ENCODE data around the gene TMED3. TPM values are rescaled to one million over a fixed set of nuclear protein-coding genes. Genes with fewer than 3 reads are reported as not detected.
"Not testable (repeated sequence)": the region's sequence is repeated elsewhere in the genome, so short reads cannot be mapped to it uniquely, and the experiment has no call there.

The TMED3 gene
- total RNA-seq, 2 donors from 2014 or later: 32.4 to 37.1 TPM

DNA sequence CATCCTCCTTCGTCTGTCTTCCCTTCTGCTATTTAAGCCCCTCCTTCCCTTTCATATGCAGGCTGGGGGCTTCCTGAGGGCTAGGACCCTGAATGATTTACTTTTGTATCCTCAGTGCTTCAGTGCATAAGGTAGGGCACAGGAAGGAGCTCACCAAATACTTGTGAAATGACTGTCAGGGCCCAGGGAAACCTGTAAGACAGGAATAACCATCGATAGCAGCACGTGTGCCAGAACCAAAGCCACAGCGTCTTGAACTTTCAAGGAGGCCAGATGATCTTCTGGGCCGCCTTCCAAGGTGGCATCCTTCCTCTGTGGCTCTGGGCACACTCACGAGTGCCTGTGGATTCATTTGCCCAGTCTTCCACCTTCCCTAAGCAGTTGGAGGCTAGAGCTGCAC, 3.9 kb downstream of the TMED3 start:
- ATAC-seq (no peak), DNase-seq (no peak)
- intact Hi-C loops (cut with DNase I): no loop called here

DNA sequence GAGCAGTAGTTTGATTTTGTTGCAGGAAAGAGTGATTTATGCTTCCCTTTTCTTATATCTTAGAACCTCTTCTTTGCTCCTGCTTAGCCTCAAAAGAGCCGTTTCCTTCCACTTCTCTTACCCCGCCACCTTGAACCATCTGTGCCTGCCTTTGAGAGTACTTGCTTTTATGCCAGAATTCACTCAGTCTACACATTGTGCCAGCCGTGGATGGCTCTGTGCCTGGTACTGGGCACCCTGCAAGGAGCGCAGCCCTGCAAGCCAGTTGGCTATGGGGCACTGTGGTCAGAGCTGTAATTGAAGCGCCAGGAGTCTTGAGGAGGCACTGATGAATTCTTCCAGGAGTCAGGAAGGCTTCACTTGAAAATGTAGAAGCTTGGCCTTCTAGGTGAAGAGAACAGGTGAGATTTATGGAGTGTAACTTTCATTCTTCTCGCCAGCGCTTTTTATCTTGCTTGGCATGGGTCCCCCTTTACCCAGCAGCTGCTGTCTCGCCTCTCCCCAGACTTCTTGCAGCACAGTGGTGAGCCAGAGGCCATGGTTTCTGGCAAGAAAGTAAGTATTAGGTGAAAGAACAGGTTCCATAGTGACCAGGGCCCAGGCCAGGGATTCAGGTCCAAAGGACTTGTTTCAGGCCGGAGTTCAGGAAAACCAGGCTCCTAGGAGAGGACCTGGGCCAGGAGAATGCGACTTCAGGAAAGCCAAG, 4.9 kb downstream of the TMED3 start:
- intact Hi-C loops (cut with DNase I): no loop called here
- no peak for DNase-seq
- peak in 1 of 2 donors; percentile 31 for ATAC-seq

DNA sequence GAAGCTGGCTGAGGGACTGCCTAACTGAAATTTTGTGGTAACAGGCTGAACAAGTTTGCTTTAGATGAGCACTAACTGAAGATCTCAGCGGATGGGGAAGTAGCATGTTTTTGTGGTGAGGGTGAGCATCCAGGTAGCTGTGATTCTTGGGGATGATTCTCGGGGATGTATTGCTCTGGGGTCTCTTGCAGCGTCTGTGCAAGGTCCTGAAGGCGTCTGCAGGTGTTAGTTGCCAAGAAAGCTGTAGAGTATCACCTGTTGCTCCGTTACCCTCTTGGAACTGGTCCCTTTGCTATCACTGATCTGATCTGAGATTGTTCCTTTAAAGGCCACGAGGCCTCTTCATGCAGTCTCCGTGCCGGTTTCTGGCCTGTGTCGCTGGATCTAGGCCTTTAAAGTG, 6.0 kb downstream of the TMED3 start:
- intact Hi-C loops (cut with DNase I): no loop called here
- ATAC-seq: no peak

DNA sequence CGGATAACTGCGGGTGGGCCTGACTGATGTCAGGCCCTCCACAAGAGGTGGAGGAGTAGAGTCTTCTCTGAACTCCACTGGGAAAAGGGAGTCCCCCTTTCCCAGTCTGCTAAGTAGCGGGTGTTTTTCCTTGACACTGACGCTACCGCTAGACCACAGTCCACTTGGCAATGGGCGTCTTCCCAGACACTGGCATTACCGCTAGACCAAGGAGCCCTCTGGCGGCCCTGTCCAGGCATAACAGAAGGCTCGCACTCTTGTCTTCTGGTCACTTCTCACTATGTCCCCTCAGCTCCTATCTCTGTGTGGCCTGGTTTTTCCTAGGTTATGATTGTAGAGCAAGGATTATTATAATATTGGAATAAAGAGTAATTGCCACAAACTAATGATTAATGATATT, 9.1 kb downstream of the TMED3 start:
- DNase-seq; ATAC-seq; intact Hi-C loops (cut with DNase I): not testable (repeated sequence)

More for the DNA sequence above, 6.0 kb downstream of the TMED3 start:
- no peak for DNase-seq

DNA sequence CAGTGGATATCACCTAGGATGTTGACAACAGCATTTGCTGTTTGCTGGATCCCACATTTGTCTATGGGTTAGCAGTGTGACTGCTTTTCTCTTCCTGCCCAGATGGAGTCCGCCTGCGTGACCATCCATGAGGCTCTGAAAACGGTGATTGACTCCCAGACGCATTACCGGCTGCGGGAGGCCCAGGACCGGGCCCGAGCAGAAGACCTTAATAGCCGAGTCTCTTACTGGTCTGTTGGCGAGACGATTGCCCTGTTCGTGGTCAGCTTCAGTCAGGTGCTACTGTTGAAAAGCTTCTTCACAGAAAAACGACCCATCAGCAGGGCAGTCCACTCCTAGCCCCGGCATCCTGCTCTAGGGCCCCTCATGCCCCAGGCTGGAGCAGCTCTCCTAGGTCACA, 11.0 kb downstream of the TMED3 start:
- no peak for DNase-seq
- intact Hi-C loops (cut with DNase I): no loop called here

DNA sequence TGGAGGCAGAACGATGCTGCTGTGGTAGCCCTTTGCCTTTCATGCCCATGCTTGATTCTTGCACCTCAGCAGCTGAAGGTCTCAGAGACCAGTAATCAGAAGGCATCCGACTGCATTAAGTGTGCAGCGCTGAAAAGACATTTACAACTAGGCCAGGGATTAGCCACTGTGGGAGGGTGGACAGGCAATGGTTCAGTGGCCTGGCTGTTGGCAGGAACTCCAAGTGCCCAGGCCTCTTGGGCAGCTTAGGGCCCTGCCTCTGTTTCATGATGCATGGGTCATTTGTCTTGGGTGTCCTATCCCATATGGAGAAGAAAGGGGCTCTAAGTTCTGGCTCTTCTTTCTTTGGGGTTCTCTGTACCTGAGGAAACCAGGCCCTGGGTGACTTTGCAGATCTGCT, 11.4 kb downstream of the TMED3 start:
- DNase-seq: no peak
- no peak for ATAC-seq
- intact Hi-C loops (cut with DNase I): no loop called here

More for the DNA sequence above, 11.0 kb downstream of the TMED3 start:
- ATAC-seq: no peak

DNA sequence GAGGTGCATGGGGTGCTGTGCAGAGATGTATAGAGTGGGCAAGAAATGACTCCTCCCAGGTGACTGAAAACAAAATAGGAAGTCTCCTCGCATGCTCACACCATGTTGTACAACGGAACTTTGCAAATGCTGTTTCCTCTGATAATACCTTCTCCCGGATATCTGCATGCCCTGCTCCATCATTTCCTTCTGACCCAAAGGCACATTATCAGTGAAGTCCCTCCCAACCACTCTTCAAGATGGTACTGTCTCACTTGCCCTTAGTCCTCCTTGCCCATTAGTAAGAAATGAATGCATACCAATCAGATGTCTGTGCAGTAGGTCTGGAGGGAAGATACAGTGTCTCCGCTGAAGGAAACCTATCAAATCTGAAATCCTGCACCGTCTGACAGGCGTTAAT, 12.0 kb downstream of the TMED3 start:
- ATAC-seq (no peak), DNase-seq (no peak)
- intact Hi-C loops (cut with DNase I): no loop called here

DNA sequence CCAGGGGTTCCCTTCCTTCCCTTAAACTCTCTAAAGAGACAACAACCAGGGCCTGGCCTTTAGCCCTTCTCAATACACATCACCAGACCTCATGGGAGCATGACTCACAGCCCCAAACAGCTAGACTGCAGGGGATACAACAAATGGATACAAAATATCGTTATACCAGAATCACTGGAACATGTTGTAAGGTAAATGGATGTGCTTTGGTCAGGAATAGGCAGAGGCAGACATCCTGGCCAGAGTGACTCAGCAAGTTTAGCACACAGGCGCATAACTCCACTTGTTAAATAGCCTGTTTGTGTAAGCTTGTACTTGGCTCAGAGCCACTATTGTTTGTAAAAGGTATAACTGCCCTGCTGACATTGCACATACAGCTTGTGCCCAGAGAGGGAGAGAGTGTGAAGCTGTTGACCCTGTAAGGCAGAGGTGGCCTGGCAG, 18.3 kb downstream of the TMED3 start:
- ATAC-seq (no peak), DNase-seq (no peak)
- intact Hi-C loops (cut with DNase I): no loop called here

DNA sequence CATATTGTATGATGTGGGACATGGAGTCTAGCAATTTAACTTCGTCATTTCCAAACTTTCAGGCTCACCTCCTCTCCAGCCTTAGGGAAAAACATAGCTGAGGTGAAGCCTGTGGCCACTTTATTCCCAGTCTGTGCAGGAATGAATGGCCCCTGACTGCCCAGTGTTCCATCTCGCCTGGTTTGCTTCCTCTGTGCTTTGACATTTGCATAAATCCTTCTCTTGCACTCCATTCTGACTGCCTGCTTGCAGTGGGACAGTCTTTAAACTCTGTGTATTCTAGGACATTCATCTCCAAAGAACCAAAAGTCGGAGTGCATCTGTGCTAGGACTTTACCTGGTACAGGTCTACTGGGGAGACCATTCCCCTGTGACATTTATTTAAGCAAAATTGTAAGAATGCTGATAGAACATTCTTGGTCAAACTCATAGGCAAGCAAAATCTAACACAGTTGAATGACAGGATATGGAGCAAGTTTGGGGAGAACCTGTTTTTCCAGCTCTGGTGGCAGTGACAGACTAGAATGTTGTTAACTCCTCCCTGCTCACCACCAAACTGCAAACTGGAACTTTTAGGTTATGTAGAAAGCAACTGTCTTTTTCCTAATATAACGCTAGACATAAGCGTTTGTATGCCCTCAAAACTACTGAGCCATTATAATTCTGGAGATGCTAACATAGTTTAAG, 22.1 kb downstream of the TMED3 start:
- ATAC-seq (no peak), DNase-seq (no peak)
- intact Hi-C loops (cut with DNase I): no loop called here

DNA sequence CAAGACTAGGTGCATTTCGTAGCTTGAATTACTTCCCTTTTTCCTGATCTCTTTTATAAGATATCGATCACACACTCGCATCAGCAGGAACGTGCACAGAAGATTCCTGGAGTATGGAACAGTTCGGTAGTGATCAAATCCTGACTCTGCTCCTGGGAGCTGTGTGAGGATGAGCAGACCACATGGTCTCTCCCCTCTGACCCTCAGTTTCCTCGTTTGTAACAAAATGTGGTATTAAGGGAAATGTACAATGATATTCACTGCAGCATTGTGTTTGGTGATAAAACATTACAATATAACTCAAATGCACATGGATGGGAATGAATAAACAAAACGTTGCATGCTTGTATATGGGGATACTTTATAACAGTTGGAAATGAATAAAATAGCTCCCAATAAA, 26.7 kb downstream of the TMED3 start:
- no peak for DNase-seq
- ATAC-seq: no peak
- intact Hi-C loops (cut with DNase I): no loop called here

DNA sequence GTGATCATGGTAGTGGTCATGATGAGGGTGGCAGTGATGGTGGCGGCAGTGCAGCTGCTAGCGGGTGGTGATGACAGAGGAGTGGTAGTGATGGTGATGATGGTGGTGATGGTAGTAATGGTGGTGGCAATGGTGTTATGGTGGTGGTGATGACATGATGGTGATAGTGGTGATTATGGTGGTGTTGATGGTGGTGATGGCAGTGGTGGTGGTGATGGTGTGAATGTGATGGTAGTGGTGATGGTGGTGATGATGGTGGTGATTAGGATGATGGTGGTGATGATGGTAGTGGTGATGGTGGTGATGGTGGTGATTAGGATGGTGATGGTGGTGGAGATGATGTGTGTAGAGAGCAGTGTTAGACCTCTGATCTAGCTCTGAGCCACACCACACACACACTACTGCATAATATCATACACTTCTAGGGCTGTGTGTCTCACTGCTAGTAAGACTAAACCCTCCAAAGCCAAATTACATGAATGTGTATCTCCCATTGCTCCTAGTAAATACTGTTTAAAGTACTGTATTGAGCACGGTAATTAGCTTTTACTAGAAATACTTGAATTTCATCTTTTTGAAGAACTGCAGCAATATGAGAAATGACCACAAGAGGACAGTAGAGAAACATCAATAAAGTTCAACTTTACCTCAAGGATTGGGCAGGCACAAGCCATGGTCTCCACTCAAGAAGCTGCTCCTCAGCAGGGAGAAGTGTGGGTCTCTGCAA, 28.8 kb downstream of the TMED3 start:
- peak in 1 of 2 donors; percentile 46 for ATAC-seq
- no peak for DNase-seq
- intact Hi-C loops (cut with DNase I): no loop called here

DNA sequence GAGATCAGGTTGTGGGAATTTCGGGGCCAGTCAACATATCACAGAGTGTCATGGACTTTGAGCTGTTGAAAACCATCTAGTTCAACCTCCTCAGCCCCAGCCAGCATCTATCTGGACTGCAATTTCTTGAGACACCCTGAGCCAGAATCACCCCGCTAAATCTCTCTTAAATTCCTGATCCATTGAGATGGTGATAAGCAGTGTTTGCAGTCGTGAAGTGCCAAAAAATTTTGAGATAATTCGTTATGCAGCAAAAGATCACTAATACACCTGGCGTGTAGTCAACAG, 29.3 kb downstream of the TMED3 start:
- DNase-seq: no peak
- intact Hi-C loops (cut with DNase I): no loop called here
- no peak for ATAC-seq

DNA sequence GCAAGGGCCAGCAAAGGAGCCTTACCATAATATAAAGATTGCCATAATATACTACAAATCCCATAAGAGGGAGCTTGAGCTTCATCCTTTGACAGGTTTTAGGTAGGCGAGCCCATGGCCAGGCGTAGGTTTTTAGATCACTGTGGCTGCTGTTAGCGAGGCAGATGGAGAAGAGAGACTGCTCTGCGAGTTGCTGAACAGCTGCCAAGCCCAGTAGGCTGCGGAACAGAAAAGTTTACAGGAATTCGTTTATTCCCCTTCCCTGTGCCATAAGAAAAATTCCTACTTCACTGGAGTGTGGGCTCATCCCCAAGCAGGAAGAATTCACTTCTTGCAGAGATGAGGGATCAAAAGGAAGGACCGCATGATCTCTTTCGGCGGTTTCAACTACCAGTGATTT, 30.5 kb downstream of the TMED3 start:
- intact Hi-C loops (cut with DNase I): no loop called here
- ATAC-seq: no peak
- DNase-seq: no peak

DNA sequence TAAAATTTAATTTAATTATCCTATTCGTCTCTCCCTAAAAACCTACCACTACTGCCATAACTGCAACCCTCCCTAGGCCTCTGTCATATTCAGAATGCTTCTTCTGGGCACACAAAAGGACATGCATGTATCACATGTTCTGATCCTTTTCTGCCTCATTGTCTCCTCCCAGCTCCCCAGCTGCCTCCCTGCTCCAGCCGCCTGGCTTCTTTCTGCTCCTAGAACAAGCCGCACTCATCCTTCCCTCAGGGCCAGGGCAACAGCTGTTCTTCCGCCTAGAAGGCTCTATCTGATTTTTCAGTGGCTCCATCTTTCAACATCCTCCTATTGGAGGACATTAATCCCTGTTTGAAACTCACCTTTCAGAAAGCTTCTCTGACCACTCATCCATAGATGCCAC, 38.6 kb downstream of the TMED3 start:
- intact Hi-C loops (cut with DNase I): no loop called here
- ATAC-seq: no peak
- DNase-seq: no peak

DNA sequence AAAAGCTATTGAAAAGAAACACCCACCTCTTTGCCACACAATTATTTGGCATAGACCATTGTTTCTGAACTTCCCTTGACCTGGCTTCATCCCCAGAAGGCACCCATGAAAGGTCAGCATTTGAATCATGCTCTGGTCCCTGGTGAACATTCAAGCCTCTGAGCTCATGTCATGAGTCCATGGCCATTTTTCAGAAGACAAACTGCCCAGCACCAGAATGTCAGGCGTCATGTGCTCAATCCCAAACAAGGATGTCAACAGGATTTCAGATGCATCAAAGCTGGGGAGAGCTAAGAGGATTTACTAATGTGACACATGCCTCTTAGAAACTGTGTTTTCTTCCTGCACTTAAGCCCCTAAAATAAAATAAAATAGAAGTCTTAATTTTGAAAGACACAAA, 41.3 kb downstream of the TMED3 start:
- intact Hi-C loops (cut with DNase I): no loop called here
- ATAC-seq: no peak
- no peak for DNase-seq

DNA sequence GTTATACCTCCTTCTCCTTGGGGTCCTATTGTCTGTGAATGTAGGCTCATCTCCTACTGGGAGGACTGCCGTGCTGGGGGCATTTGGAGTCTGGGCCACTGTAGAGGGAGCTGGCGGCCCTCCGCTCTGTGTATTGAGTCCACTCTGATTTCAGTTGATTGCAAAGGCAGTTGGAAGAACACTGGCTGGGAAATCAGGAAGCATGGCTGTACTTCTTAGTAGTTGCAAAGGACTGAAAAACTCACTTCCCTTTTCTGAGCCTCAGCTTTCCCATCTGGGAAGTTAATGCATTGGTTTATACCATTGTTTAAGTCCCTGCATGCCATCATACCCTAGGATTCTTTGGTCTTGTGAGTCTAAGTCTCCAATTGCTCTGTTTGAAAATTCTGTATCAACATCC, 46.7 kb downstream of the TMED3 start:
- intact Hi-C loops (cut with DNase I): no loop called here
- DNase-seq: no peak
- ATAC-seq: no peak

DNA sequence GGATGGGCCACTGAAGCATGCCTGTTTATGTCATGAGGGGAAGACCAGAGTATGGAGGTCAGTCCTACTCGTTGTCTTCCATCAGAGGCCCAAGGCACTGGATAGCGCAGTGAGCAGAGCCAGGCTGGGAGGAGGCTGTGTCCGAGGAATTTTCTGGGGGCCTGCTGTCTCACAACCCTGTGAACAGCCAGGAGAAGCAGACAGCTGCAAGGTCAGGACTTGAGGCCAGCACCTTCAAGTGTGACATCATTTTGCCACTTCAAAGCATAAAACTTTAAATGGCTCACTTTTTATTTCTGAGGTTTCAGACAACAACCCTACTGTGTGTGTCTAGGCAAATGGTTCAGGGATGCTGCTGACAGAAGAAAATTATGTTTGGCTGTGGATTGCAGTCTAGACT, 47.2 kb downstream of the TMED3 start:
- ATAC-seq (no peak), DNase-seq (no peak)
- intact Hi-C loops (cut with DNase I): no loop called here

DNA sequence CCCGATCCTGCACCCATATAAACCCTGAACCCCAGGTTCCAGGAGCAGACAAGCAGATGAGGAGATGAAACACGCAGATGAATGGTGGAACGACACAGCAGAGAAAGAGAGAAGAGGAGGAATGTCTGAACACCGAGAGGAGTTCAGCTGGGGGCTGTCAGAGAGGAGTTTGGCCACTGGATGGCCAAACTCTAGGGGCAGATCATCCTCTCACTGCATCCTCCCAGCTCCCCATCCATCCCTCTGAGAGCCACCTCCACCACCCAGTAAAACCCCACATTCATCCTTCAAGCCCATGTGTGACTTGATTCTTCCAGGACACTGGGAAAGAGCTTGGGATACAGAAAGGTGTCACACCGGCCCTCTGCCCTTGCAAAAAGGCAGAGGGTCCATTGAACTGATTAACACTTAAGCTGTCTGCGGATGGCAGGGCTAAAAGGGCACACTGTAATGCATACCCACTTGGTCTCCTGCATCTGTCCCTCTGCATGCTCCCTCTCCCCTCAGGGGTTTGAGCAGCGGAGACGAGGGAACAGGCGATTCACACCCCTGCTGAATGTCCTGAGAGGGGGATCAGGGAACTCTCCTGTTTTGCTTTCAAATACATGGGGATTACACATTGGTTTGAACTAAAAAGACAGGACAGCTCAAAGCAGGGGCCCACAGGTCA, 53.8 kb downstream of the TMED3 start:
- ATAC-seq (no peak), DNase-seq (no peak)
- intact Hi-C loops (cut with DNase I): no loop called here

DNA sequence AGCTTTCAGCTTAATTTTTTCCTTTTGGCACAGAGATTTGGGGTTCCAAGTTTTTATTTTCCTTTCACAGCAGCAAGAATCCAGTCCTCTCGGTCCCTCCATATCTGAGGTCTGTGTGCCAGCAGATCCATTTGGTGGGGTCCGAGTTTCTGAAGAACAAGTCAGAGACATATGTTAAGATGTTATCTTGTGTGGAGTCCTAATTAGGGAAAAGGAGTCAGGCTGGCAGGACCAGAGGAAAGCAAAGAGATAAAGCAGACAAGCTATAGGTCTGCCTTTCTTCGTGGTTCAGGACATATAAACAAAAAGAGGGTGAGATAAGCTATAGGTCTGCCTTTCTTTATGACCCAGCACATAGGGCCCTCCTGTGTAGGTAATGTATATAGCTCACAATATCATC, 54.9 kb downstream of the TMED3 start:
- intact Hi-C loops (cut with DNase I): no loop called here
- DNase-seq (no peak), ATAC-seq (no peak)

DNA sequence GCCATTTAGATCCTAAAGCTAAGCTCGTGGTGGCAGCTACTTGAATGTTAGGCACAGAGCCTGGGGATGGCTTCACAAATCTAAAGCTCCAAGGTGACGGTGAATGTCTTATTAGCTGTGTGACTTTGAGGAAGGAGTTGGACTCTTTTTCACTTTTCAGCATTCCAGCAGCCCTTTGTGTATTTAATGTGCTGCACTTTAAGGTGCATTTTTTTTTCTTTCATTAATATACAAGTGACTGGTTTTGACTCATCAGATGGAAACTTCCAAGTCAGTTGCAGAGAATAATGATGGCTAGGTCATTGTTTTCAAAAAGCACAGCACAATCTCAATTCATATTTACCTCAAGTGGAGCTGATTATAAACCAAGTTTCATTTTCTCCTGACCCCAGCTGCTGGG, 55.8 kb downstream of the TMED3 start:
- ATAC-seq (no peak), DNase-seq (no peak)
- intact Hi-C loops (cut with DNase I): no loop called here
